Urinary bladder (tissue), 4 donors: ENCODE data around the gene OR2B2. TPM values are rescaled to one million over a fixed set of nuclear protein-coding genes. Genes with fewer than 3 reads are reported as not detected.
"Not testable (repeated sequence)": the region's sequence is repeated elsewhere in the genome, so short reads cannot be mapped to it uniquely, and the experiment has no call there.

Source experiments
- DNase-seq: peaks from one replicate; pipeline ENCODE4 v3.0.0-alpha.2; 2015; ENCODE audit errors: extremely low spot score
- H3K27ac ChIP-seq: one replicate; pipeline ENCODE4 v1.5.1; 2013; ENCODE audit warnings: low read depth, mild to moderate bottlenecking, moderate library complexity
- H3K36me3 ChIP-seq: one replicate; pipeline ENCODE4 v1.6.1; 2013; ENCODE audit warnings: mild to moderate bottlenecking, moderate library complexity; ENCODE audit not compliant: insufficient read depth
- H3K4me1 ChIP-seq: one replicate; pipeline ENCODE4 v1.6.1; 2013; ENCODE audit warnings: mild to moderate bottlenecking, moderate library complexity; ENCODE audit not compliant: insufficient read depth
- H3K4me3 ChIP-seq: one replicate; pipeline ENCODE4 v1.5.1; 2013; ENCODE audit warnings: low read depth, low read length
- WGBS: extraction: QIAGEN DNeasy Blood & Tissue Kit; methylation state at CpG from one replicate; pipeline ENCODE4 v1.1.7; 2013; 5-methylcytosine and 5-hydroxymethylcytosine counted together
- polyA plus RNA-seq: library from polyadenylated mRNA; stranded (reverse); fragments of 200-250 nt; gene quantifications from one replicate; pipeline ENCODE4 v1.2.3, GENCODE V29; 2013
- total RNA-seq: library from RNA; depleted of rRNA; stranded (reverse); fragments of >200 nt; gene quantifications from one replicate; pipeline ENCODE4 v1.2.3, GENCODE V29; 2014
- donor health status: healthy with polysubstance abuse.
- donor health status: healthy.

The OR2B2 gene
- total and polyA plus RNA-seq, 2 donors: not detected

DNA sequence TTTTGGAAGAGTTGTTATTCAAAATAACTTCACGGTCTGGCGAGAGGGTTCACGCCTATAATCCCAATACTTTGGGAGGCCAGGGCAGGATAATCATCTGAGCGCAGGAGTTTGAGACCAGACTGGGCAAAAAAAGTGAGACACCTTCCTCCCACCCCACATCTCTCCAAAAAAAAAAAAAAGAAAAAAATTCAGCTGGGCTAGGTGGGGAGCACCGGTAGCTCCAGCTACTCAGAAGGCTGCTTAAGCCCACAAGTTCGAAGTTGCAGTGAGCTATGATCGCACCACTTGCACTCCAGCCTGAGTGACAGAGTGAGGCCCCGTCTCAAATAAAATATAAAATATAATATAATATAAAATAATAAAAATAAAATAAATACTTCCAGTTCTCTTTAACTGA is 10.4 kb downstream of the OR2B2 start:
- DNase-seq: no peak
- Histone ChIP-seq H3K27ac (no peak overlapping the region), H3K4me3 (no peak overlapping the region), H3K4me1 (no peaks in the 10 kb centered on the region), H3K36me3 (no peaks in the 10 kb centered on the region)
- WGBS: 82% methylated on average over 8 of the region's 8 CpGs

GRCh38 chr6:27900197-27900596 is 12.0 kb downstream of the OR2B2 start:
- H3K36me3 ChIP-seq, H3K27ac ChIP-seq, DNase-seq, H3K4me3 ChIP-seq, H3K4me1 ChIP-seq: not testable (repeated sequence)
- WGBS: 88% methylated on average over 7 of the region's 7 CpGs

- Histone ChIP-seq H3K36me3 (no peaks in the 10 kb centered on the region), H3K27ac (no peak overlapping the region), H3K4me3 (no peak overlapping the region), H3K4me1 (no peaks in the 10 kb centered on the region)
- no peak for DNase-seq
Measured at GRCh38 chr6:27899543-27899942, 12.7 kb downstream of the OR2B2 start.

GRCh38 chr6:27897580-27898206 is 14.5 kb downstream of the OR2B2 start:
- Histone ChIP-seq H3K4me1 (no peaks in the 10 kb centered on the region), H3K27ac (no peak overlapping the region), H3K36me3 (no peaks in the 10 kb centered on the region), H3K4me3 (no peak overlapping the region)
- WGBS: 91% methylated on average over 3 of the region's 3 CpGs
- no peak for DNase-seq

DNA sequence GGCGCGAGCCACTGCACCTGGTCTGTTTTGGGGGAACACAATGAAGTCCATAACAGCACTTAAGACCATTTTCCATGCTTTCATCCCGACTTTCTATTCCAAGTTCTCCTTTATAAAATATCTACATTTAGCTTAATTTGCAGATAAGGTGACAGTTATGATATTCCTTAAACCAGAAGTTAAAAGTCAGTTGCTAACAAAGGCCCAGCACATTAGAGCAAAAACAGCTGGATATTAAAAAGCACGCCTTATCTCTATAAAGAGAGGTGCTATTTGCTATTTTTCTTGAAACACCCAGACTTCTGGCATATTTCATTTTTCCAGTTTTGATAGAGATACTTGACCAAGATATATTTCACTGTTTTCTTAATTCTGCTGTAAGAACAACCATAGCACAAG is 15.8 kb downstream of the OR2B2 start:
- no peak for DNase-seq
- WGBS: 72% methylated on average over 4 of the region's 4 CpGs
- no peaks in the 10 kb centered on the region for H3K36me3 ChIP-seq
- no peak overlapping the region for H3K4me3 ChIP-seq
- no peak overlapping the region for H3K27ac ChIP-seq
- no peaks in the 10 kb centered on the region for H3K4me1 ChIP-seq

GRCh38 chr6:27894839-27895762 is 17.1 kb downstream of the OR2B2 start:
- DNase-seq: peak; percentile 87
- Histone ChIP-seq H3K4me1 (no peaks in the 10 kb centered on the region), H3K36me3 (no peaks in the 10 kb centered on the region), H3K27ac (peak overlapping the region; percentile 40), H3K4me3 (peak overlapping the region; percentile 55)
- under 1% methylated on average over 28 of the region's 28 CpGs for WGBS

- WGBS: under 1% methylated on average over 48 of the region's 48 CpGs
- H3K36me3 ChIP-seq: no peaks in the 10 kb centered on the region
- no peak overlapping the region for H3K27ac ChIP-seq
- H3K4me1 ChIP-seq: no peaks in the 10 kb centered on the region
- peak; percentile 95 for DNase-seq
- H3K4me3 ChIP-seq: peak overlapping the region; percentile 55
Measured at GRCh38 chr6:27893836-27894807, 18.1 kb downstream of the OR2B2 start.

- peak overlapping the region; percentile 8 for H3K4me3 ChIP-seq
- DNase-seq: peak; percentile 97
- H3K4me1 ChIP-seq: no peaks in the 10 kb centered on the region
- WGBS: under 1% methylated on average over 41 of the region's 41 CpGs
- no peak overlapping the region for H3K27ac ChIP-seq
- no peaks in the 10 kb centered on the region for H3K36me3 ChIP-seq
Measured at GRCh38 chr6:27893059-27893835, 18.9 kb downstream of the OR2B2 start.

- Histone ChIP-seq H3K4me1 (no peaks in the 10 kb centered on the region), H3K36me3 (no peaks in the 10 kb centered on the region), H3K4me3 (peak overlapping the region; percentile 8), H3K27ac (no peak overlapping the region)
- no peak for DNase-seq
- 3% methylated on average over 26 of the region's 26 CpGs for WGBS
Measured at GRCh38 chr6:27892649-27893058, 19.5 kb downstream of the OR2B2 start.

- H3K4me1 ChIP-seq: no peaks in the 10 kb centered on the region
- 44% methylated on average over 7 of the region's 7 CpGs for WGBS
Measured at GRCh38 chr6:27891320-27891875, 20.8 kb downstream of the OR2B2 start.

DNA sequence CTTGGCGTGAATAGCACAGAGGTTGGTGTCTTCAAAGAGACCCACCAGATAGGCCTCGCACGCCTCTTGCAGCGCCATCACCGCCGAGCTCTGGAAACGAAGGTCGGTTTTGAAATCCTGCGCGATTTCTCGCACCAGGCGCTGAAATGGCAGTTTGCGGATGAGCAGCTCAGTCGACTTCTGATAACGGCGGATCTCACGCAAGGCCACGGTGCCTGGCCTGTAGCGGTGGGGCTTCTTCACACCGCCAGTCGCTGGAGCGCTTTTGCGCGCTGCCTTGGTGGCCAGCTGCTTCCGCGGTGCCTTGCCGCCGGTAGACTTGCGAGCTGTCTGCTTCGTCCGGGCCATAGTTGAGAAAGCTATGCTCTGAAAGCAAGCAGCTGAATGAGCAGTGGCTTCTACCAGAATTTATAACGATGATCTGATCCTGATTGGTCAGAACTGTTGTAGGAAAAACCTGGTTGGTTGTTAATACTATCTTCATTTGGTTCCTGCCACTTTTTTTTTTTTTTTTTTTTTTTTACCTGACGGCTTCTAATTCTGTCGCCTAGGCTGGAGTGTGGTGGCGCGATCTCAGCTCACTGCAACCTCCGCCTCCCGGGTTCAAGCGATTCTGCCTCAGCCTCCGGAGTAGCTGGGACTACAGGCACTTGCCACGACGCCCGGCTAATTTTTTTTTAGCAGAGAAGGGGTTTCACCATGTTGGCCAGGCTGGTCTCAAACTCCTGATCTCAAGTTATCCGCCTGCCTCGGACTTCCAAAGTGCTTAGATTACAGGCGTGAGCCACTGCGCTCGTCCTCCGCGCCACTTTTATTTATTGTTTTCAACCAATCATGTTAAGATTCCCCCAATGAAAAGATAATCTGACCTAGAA is 21.5 kb downstream of the OR2B2 start:
- Histone ChIP-seq H3K4me3 (no peak overlapping the region), H3K36me3 (no peaks in the 10 kb centered on the region), H3K27ac (no peak overlapping the region), H3K4me1 (no peaks in the 10 kb centered on the region)
- DNase-seq: peak; percentile 92
- 1% methylated on average over 50 of the region's 50 CpGs for WGBS

More at GRCh38 chr6:27891320-27891875, 20.8 kb downstream of the OR2B2 start:
- H3K4me3 ChIP-seq: no peak overlapping the region
- no peaks in the 10 kb centered on the region for H3K36me3 ChIP-seq
- DNase-seq: no peak
- H3K27ac ChIP-seq: no peak overlapping the region
